ENCODE results near the gene C12orf60.

Gene C12orf60

DNA sequence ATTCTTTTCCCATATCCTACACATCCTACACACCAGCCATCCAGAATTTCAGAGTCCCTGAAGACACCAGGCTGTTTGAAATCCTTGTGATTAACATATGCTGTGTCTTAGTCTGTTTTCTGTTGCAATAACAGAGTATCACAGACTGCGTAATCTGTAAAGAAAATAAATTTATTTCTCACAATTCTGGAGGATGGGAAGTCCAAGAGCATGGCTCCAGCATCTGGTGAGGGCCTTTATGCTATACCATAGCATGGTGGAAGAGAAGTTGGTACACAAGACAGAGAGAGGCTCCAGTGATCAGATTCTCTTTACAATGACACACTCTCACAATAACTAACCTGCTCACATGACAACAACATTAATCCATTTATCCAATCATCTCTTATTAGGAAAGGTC lies 35.8 kb downstream of the C12orf60 start:
- no peak for DNase-seq

DNA sequence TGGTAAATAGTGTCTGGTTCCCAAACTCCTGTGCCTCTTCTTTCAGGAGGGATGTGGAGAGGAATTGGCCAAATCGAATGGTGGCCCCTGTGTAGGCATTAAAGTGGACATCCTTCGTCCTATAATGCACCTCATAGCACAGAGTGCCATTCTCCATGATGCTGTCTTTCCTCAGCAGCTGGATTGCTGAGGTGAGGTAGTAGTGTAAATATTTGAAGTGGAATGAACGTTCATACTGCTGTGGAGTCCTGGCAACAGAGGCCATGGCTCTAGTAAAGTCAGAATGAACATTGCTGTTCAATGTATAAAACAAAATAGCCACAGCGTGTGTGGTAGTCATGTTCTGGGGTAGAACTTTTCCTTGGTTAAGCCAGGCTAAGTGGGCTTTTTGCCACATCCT lies 37.1 kb downstream of the C12orf60 start:
- DNase-seq, result no peak

DNA sequence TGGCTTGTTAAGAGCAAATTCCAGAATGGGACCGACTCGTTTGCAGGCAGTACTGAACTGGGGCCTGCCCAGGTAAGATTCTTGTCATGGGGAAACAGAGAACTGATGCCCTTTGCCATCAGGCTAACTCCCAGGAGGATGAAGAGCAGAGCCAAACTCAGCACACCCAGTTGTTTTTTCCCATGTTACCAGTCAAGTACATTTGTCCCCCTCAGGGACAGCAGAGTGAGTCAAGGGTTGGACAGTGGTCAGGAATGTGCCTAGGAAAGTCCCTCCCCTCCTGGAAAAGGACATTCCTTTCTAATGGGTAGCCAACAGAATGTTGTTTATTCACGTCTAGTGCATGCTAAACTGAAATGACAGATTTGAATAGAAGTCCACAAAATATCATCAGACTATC lies 38.3 kb downstream of the C12orf60 start:
- DNase-seq, result no peak

DNA sequence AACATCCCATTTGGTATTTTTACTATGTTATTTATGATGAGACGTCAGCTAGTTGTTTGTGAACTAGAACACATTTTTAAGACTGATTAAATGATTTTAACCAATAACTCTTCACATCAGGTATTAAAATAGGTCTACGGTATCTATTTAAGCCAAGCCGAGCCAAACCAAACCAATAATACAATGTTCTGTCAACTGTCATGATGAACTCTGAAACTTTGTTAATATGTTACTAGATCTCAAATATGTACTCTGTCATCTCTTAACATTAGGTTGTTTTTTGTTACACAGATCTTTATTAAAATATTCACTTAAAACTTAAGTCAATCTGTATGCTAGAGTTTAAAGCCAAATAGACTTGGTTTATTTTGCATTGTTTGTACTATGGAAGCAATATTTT lies 38.8 kb downstream of the C12orf60 start:
- DNase-seq, result no peak

DNA sequence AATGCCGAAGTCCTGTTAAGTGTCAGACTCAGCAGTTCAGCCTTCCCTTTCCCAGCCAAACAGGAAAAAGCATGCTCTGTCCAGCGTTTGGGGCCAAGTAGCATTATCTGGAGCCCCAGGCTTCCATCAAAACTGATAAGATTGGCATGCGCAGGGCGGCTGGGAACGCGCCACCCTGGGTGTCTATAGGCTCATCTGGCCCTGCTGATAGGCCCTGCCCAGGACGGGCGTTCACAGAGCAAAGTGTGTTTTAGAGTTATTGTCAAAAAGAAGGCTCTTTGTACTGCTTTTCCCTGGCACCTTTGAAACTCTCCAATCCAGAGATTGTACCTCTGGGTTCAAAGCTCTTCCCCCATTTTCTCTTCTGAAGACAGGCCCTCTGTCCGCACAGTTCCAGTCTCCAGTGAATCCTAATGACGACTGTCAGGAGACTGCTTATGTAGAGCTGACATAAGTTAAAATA lies 40.0 kb downstream of the C12orf60 start, which contains the start of gene ART4:
TSS of gene ART4 (minus strand) at position 102 of the 463 bp plus-strand sequence. CDS start 413 bp downstream, outside the sequence.
- no peak for DNase-seq

DNA sequence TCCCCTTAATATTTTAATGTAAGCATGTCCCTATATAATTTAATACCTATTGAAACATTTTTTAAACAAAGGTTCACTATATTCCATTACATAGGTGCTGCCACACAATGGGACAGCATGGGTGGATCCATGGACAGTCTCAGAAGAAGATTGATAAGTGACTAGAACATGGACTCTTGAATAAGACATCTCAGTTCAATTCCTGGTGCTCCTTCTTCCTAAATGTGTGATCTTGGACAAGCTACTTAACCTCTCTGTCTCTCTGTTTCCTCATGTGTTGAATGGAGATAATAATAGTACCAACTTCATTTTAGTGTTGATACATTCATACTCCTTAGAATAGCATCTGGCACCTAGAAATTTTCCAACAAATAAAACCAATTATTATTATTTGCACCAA lies 40.9 kb downstream of the C12orf60 start:
- DNase-seq, result no peak

DNA sequence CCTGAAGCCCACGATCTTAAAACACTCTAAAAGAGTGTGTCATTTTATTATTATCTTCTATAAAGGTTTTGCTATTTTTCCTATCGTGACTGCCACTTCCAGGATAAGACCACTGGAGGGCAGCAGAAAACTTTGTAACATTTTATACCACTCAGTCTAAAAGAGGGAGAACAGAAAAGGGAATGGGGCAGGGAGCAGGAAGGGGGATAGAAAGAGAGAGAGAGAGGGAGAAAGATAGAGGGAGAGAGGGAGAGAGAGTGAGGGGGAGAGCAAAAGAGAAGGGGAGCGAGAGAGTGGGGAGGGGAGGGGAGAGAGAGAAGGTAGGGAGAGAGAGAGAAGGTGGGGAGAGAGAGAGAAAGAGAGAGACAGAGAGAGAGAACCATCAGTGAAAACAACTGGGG lies 41.9 kb downstream of the C12orf60 start:
- peak; percentile 53 for DNase-seq

DNA sequence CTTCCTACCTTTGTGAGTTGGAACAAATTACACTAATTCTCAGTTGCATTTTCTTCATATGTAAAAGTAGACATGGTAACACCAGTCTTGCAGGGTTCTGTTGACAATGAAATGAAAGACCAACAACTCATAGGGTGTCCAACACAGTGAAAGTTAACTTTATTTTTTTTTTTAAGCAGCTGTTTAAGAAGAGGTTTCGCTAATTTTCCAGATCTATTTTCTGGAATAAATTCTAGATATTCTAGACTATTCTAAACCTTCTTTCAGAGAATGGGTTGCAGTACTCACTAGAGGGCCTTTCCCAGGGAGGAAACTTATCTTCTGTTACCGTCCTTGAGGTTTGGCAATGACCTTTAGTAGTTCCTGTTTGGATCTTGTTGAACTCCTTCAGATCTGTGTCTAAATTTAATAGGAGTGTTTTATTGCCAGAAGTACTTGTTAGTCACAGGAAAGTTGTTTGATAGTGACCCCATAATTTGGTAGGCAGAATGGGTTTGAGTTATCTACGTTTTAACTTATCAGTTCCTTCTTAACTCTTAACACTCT lies 42.6 kb downstream of the C12orf60 start:
- DNase-seq, result no peak

DNA sequence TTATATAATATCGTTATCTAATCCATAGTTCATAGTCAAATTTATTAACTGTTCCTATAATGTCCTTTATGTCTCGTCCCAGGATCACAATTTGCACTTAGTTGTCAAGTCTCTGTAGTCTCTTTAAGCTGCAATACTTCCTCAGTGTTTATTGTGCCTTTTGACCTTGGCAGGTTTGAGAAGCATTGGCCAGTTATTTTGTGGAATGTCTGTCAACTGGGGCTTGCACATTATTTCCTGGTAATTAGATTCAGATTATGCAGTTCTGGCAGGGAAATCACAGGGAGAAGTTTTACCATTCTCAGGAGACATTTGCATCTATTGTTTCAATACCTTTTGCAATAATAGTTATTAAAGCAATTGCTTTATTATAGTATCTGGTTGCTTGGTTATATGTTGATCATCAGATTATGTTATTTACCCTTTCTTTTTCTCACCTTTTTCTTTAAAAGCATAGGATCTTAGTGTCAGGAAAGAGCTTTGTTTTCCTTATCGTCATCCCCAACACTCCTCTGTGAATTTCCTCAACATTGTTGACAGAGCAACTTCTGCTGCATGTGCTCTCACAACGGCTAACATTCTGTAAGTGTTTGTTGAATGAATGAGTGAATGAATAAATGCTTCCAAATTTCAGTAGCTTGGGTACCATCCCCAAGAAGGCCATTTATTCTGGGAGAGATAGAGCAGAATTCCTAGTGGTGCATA lies 43.6 kb downstream of the C12orf60 start:
- no peak for DNase-seq

DNA sequence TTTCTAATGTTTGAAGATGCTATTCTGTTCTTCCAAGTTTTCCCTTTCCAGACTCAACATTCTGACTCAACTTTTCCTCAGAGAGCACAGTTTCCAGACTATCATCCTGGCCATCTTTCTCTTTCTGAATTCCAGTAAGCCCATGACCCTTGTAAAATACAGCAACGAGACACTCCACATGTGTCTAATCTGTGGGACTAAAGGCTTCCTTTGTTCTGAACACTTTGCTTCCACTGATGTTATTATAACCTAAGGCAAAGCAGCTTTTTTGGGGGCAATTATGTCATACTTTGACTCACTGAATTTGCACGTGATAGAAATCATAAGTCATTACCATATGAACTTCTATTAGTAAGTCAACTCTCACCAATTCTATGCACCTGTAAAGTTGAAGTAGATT lies 46.2 kb downstream of the C12orf60 start:
- no peak for DNase-seq

DNA sequence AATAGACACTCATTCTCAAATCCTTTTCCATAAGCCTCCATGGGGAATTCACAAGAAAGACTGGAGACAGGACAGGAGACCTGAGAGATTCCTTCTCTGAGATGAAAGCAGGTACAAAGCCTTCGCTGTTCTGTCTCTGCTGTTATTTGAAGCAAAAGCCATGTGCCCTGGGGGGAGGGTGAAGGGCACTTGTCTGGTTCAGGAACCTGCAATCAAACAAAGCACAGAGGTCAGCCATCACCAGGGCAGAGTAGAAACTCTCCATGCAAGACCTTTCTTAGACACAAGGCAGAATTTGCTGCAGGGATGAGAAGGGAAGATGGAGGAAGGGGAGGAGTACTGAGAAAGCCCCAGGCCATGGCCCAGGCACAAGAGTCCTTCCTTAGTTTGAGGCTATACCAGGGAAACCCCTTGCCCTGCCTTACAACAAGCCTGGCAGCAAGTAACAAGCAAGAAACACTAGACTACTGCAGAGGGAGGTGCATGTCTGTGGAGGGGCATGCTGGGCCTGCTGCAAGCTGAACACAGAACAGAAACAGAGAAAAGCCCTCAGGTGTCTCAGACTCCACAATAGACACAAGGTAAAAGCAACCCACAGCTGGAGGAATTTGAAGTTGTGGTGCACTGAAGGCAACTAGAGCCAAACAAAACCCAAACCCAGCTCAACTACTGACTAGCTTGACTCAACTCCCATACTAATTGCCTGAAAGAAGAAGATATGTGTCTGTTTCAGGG lies 47.6 kb downstream of the C12orf60 start:
- DNase-seq, result no peak

DNA sequence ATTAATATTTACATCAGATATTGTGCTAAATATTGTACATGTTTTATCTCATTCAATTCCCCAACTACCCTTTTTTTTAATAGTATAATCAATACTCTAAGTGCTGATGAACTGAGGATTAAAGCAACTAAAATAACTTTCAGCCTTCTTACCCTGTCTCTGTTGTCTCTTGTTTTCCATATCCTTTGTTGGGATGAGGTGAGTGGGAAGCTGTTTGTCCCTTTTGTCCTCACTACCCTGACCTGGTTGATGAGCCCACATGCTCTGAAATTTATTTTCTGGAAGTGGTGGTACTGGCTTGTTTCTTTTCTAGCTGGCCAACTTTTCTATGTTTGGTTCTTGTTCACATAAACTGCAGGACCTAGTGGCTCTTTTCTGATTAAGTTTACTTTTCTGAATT lies 49.4 kb downstream of the C12orf60 start:
- DNase-seq, result no peak

DNA sequence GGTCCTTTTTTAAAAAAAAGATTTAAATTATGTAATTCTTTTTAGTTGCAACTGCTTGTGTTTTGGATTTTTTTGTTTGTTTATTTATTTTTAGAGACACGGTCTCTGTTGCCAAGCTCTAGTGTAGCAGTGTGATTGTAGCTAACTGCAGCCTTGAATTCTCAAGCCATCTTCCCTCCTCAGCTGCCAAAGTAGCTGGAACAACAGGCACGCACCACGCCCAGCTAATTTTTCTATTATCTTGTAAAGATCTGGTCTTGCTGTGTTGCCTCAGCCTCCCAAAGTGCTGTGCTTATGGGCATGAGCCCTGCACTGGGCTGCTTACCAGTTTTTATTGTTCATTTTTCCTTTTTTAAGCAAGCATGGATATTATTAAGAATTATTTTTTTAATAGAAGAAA lies 50.5 kb downstream of the C12orf60 start:
- DNase-seq, result no peak

DNA sequence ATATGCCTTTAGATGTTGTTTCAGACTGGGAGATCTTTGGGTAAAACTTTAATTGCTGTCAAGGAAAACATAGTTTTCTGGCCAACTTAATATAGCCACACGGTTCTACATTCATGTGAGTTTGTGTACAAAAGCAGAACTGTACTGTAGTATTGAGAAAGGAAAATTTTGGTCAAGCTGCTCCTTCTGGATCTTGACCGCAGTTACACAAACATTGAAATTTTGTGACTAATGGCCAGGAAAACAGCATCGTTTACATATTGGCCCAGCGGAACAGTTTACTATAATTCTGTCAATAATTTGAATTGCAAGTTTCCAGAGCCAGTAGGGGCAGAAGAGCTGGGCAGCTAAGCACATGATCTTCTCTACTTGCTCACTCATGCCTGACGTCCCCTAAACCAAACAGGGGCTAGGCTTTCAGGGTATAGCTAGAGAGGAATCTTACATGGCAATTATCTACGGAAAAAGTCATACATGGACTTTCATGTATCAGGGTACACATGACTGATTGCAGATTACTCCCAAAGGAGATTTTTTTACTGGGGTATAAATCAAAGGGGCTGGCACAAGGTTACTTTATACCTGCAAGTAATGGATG lies 51.2 kb downstream of the C12orf60 start:
- DNase-seq, result no peak

DNA sequence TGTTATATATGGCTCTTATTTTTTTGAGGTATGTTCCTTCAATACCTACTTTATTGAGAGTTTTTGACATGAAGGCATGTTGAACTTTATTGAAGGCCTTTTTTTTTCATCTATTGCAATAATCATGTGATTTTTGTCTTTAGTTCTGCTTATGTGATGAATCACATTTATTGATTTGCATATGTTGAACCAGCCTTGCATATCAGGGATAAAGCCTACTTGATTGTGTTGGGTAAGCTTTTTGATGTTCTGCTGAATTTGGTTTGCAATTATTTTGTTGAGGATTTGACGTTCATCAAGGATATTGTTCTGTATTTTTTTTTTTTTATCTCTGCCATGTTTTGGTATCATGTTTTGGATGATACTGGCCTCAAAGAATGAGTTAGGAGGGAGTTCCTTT lies 55.0 kb downstream of the C12orf60 start:
- no peak for DNase-seq

DNA sequence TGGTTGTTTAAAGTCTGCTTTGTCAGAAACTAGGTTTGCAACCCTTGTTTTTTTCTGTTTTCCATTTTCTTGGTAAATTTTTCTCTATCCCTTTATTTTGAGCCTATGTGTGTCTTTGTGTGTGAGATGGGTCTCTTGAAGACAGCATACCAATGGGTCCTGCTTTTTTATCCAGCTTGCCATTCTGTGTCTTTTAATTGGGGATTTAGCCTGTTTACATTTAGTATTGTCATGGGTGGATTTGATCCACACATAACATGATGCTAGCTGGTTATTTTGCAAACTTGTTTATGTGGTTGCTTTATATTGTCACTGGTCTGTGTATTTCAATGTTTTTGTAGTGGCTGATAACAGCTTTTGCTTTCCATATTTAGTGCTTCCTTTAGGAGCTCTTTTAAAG lies 57.0 kb downstream of the C12orf60 start:
- no peak for DNase-seq

DNA sequence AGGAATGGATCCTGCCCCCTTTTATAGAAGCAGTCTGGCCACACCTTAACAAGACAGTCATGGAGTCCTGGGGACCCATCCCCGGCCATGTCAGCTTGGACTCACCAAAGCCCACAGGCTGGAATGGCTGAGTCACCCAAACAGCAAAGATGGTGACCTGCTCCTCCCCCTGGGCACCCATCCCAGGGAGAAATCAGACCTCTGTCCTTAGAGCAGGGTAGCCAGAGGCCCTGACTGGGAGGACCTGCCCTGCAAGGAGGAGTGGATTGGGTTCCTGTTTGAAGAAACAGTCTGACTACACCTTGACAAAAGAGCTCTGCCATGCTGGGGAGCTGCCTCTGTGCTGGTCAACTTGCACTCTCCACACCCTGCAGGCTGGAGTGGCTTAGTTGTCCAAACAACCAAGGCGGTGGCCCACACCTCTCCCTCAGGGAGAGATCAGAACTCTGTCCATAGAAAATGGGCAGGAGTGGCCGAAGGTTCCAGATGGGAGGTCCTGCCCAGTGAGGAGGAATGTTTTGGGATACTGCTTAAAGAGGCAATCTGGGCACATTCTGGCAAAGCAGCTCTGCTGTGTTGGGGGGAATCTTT lies 65.5 kb downstream of the C12orf60 start:
- DNase-seq, result no peak

DNA sequence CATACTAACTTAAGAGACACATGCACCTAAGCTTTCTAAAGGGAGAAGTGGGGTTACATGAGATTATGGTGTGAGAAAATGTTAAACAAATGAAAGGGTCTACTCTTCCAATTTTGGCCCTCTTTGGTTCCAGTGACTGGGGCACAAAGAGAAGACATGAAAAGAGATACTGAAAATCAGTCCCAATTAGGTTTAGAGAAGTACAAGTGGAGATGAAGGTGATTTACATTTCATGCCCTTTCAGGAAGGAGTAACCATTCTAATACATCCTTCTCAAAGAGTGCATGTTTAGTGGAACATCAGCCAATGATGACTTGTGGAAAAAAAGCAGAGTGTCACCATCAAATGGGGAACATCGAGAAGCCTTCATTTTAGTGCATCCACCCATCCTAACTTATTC lies 67.8 kb downstream of the C12orf60 start:
- no peak for DNase-seq

DNA sequence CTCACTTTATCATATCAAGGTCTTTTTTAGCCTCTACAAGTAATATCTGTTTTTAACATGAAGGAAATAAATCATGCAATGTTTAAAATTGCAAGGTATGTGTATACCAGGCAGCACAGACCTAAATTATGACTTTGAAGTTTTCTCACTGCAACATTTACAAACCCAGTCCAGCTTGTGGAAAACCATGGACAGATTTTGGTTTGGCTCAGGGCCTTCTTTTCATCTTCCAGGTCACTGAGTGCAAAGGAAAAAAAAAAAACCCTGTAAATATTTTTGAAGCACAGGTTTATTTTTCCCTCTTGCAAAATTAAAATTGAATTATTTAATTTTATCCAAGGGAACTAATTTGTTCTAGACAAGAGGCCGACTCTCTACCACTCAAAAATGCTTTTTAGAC lies 68.4 kb downstream of the C12orf60 start:
- DNase-seq, result no peak

DNA sequence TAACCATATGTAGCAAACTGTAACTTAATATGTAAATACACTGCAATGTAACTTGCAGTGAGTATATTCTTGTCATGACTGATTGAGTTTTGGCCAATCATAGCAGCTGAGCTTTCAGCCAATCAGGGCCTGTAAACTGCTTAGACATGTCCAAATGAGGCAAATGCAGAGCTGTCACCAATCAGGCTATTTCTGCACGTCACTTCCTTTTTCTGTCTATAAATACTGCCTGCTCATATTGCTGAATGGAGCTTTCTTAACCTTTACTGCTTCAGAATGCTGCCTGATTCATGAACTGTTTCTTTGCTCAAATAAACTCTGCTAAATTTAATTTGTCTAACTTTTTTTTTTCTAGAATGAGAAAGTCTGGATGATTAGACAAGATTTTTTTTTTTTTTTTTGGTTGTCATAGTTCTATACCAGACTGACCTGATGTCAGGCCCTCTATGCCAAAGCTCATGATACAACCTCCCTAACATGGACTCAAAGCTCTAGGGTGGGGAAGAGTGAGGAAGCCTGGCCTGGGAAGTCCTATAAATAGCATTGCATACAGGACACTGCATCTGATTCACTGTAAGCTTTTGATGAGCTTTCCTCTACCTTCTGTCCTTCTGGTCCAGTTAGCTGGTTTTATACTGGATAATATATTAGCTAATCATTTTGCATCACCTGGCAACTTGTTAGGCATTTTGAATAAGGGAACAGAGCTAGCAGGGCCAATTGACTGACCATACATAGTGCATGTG lies 70.1 kb downstream of the C12orf60 start:
- peak; percentile 12 for DNase-seq

All from RPMI8226 (cell line).